Astrocyte of the cerebellum (primary cell): ENCODE results near the gene TP53BP1.

Experiments
- DNase-seq: peaks from one replicate; pipeline ENCODE4 v3.0.0-alpha.2; 2011; ENCODE audit warnings: low read depth
- H3K4me3 ChIP-seq: 2 replicates; pipeline ENCODE4 v1.5.1; 2011; ENCODE audit warnings: mild to moderate bottlenecking, low read depth, low read length, moderate library complexity
- in situ Hi-C: cut with HindIII; loops from 2 replicates; pipeline ENCODE4 v1.10.0; 2017; ENCODE audit warnings: low sequenced_read_pairs
- TF ChIP-seq, protein P1 (sequence below): IDR thresholded peaks from 2 replicates; pipeline ENCODE4 v1.5.1; 2012; ENCODE audit warnings: low read length, low read depth, moderate library complexity, mild to moderate bottlenecking; ENCODE audit errors: missing control alignments

The TP53BP1 gene

DNA sequence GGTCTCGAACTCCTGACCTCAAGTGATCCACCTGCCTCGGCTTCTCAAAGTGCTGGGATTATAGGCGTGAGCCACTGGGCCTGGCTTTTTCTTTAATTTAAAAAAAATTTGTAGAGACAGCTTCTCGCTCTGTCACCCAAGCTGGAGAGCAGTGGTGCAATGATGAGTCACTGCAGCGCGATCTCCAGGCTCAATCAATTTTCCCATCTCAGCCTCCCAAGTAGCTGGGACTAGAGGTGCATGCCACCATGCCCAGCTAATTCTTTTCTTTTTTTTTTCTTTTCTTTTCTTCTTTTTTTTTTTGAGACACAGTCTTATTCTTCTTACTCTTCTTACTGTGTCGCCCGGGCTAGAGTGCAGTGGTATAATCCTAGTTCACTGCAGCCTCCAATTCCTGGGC lies 102.2 kb downstream of the TP53BP1 start:
- no peak for DNase-seq
- TF ChIP-seq, protein P1, sequence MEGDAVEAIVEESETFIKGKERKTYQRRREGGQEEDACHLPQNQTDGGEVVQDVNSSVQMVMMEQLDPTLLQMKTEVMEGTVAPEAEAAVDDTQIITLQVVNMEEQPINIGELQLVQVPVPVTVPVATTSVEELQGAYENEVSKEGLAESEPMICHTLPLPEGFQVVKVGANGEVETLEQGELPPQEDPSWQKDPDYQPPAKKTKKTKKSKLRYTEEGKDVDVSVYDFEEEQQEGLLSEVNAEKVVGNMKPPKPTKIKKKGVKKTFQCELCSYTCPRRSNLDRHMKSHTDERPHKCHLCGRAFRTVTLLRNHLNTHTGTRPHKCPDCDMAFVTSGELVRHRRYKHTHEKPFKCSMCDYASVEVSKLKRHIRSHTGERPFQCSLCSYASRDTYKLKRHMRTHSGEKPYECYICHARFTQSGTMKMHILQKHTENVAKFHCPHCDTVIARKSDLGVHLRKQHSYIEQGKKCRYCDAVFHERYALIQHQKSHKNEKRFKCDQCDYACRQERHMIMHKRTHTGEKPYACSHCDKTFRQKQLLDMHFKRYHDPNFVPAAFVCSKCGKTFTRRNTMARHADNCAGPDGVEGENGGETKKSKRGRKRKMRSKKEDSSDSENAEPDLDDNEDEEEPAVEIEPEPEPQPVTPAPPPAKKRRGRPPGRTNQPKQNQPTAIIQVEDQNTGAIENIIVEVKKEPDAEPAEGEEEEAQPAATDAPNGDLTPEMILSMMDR = no peak
- no peak overlapping the region for H3K4me3 ChIP-seq
- in situ Hi-C loops = no loop called here

DNA sequence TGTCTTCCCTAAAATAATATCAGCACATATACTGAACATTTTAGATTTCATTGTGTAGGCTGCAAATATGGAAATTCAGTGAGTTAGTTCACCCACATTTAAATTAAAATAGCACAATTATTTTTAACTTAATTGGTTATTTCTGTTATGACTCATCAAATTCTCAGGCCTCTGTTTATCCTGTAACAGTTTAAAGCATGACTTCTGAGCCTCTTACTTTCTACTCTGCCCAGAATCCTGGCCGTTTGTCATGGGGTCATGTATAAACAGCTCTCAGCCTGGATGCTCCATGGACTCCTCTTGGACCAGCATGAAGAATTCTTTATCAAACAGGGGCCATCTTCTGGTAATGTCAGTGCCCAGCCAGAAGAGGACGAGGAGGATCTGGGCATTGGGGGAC lies 109.9 kb downstream of the TP53BP1 start:
- DNase-seq = no peak
- TF ChIP-seq, protein P1 = no peak
- in situ Hi-C loops = no loop called here
- no peak overlapping the region for H3K4me3 ChIP-seq

DNA sequence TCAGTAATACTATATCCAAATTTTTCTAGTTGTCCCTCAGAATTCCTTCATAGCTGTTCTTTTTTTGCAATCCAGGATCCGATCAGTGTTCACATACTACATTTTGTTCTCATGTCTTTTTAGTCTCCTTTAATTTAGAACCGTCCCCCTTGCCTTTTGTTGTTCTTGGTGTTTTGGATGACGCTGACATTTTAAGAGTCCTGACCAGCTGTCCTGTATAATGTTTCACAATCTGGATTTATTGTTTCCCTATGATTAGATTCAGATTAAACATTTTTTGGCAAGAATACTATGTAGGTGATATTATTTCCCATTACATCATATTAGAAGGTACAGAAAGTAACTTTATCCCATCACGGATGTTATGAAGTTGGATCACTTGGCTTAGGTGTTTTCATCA lies 110.6 kb downstream of the TP53BP1 start:
- DNase-seq = no peak
- TF ChIP-seq, protein P1 = no peak
- in situ Hi-C loops = no loop called here
- no peak overlapping the region for H3K4me3 ChIP-seq

DNA sequence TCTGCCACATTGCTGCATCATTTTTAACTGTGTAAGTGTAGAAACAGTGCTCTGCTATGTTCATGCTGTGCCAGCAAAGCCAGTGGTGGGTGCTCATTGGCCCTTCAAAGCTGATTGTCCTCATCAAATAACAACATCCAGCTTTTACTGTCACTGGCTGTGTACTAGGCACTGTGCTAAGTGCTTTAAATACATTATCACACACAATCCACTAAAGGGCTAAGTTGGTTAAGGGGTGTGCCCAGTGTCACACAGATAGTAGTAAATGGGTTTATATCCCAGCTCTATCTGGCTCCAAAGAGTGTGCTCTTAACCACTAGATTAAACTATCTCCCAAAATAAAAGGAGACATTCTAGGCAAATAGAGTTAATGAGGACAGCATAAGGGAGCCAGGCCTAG lies 114.4 kb downstream of the TP53BP1 start:
- no peak for DNase-seq
- TF ChIP-seq, protein P1 = no peak

DNA sequence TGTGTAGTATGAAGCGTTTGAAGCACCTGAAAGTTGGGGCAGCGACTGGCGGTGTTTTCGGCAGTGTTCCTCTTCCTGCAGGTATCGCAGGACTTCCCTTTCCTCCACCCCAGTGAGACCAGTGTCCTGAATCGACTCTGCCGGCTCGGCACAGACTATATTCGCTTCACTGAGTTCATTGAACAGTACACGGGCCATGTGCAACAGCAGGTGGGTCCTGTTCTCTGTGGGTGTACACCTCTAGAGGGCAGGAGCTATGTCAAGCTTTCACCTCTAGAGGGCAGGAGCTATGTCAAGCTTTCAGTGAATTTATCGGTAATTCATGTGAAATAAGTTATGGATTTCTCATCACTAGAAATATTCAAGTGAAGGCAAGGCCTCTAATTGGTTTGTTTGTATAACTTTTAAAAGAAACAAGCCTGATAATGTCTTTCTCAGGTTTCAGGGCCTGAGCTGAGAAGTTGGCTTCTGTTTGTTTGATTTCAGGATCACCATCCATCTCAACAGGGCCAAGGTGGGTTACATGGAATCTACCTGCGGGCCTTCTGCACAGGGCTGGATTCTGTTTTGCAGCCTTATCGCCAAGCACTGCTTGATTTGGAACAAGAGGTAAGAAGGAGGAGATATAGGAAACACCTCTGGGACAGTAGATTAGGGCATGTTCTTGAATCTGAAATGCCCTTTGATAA lies 116.8 kb downstream of the TP53BP1 start:
- in situ Hi-C loops = no loop called here
- H3K4me3 ChIP-seq = no peak overlapping the region
- TF ChIP-seq, protein P1 = peak; percentile 80
- no peak for DNase-seq

More for the DNA sequence above, 114.4 kb downstream of the TP53BP1 start:
- H3K4me3 ChIP-seq = no peak overlapping the region
- in situ Hi-C loops = no loop called here

GRCh38 chr15:43370975-43371974 lies 121.7 kb downstream of the TP53BP1 start, which contains the start of the genes TUBGCP4 and ZSCAN29:
TSS of gene TUBGCP4 (plus strand) at chr15:43371101. CDS start at chr15:43371355, 254 bp downstream.
TSS of gene ZSCAN29 (minus strand) at chr15:43371043. CDS start at chr15:43369913, 1,130 bp downstream.
- peak; percentile 36 for DNase-seq
- TF ChIP-seq, protein P1 = peak; percentile 44
- in situ Hi-C loops = no loop called here
- H3K4me3 ChIP-seq = peak within 1 kb of the TSS; percentile 74
